ENCODE measurements around the gene APBA1. TPM values are rescaled to one million over a fixed set of nuclear protein-coding genes. Genes with fewer than 3 reads are reported as not detected.

The APBA1 gene
- total RNA-seq, 2 donors from 2014 or later: 6.3 to 7.5 TPM

- H3K4me1 ChIP-seq: no peaks in the 10 kb centered on the region
- no peak overlapping the region for H3K9ac ChIP-seq (ENCODE audit: low read depth in 2 of 2, low read length in 2 of 2)
- no peaks in the 10 kb centered on the region for H3K27me3 ChIP-seq
- H3K9me3 ChIP-seq: no peaks in the 10 kb centered on the region
- intact Hi-C loops (cut with DNase I): no loop called here
- no peak overlapping the region for H3K27ac ChIP-seq
- H3K36me3 ChIP-seq: no peaks in the 10 kb centered on the region
- H3K4me3 ChIP-seq: no peak overlapping the region
- no peak for DNase-seq
- TF ChIP-seq CTCF (IDR thresholded peaks at IDR 0.05): no peak
Observed at GRCh38 chr9:69504058-69504457, 168.1 kb downstream of the APBA1 start.

DNA sequence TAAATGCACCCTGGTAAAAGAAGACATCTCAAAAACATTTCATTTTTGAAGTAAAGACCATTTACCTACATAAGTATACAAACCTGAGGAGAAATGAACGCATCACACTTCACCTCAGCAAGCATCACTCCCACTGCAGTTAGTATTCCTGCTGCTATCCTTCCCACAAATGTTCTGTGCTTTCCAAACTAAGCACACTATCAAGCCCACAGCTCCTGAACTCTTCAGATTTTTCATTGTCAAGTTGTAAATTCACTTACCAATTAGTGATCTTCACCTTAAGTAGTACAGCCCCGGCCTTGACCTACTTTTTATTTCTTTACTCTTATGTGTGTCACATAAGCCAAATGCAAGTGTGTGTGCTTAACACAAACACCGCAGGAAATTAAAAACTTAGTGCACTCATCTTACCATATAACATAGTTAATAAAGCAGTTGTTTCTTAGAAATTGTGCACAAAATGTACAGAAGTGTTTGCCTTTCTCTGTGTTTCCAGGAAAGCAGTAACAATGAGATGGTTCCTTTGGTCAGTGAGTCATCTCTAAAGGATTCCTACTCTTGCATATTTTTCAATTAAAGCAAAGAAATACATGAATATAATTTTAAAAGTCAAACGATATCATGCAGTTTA, 169.4 kb downstream of the APBA1 start:
- intact Hi-C loops (cut with DNase I): no loop called here
- TF ChIP-seq CTCF (IDR thresholded peaks at IDR 0.05): no peak

DNA sequence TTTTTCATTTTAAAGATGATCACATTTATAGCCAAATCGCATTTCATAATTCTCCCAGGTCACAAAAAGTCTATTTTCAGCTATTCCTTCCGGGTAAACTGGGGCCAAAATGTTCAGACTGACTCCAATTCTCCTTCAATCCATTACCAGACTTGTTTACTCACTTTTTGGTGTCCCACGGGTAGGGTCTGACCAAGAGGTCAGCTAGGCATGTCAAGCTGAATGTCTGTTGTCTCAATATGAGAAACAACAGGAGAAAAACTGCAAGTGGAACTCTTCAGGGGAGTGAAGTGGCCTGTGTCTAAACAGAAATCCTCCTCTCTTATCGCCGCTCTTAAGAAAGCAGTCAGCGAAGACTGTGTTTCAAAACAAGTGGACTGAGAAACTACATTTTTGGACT, 171.3 kb downstream of the APBA1 start:
- DNase-seq: no peak
- H3K27ac ChIP-seq: no peak overlapping the region
- no peaks in the 10 kb centered on the region for H3K4me1 ChIP-seq
- no peak overlapping the region for H3K9ac ChIP-seq (ENCODE audit: low read depth in 2 of 2, low read length in 2 of 2)
- no peaks in the 10 kb centered on the region for H3K27me3 ChIP-seq
- TF ChIP-seq CTCF (IDR thresholded peaks at IDR 0.05): no peak
- H3K9me3 ChIP-seq: no peaks in the 10 kb centered on the region
- intact Hi-C loops (cut with DNase I): no loop called here
- no peaks in the 10 kb centered on the region for H3K36me3 ChIP-seq
- no peak overlapping the region for H3K4me3 ChIP-seq

More for the DNA sequence above, 169.4 kb downstream of the APBA1 start:
- H3K9ac ChIP-seq (ENCODE audit: low read depth in 2 of 2, low read length in 2 of 2): no peak overlapping the region
- no peaks in the 10 kb centered on the region for H3K36me3 ChIP-seq
- H3K4me1 ChIP-seq: no peaks in the 10 kb centered on the region
- no peak overlapping the region for H3K27ac ChIP-seq
- no peak overlapping the region for H3K4me3 ChIP-seq
- H3K9me3 ChIP-seq: no peaks in the 10 kb centered on the region
- no peak for DNase-seq
- H3K27me3 ChIP-seq: no peaks in the 10 kb centered on the region

DNA sequence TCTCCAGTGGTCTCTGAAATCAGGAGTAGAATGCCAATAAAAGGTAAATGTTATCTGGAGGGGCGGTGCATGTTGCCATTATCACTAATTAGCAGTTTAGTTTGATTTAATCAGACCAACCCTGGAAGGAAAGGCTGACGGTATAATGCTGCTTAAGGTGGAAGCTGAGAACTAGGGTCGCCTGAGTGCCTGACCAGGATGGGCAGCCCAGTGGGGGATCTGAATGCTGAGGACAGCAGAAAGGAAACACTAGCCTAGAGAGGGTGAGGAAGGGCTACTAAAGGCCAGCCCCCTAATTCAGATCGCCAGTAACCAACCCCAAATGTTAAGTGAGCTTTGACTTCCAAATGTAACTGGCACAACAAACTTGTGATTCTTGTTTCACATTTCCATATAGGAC, 172.2 kb downstream of the APBA1 start:
- Histone ChIP-seq H3K4me1 (no peaks in the 10 kb centered on the region), H3K4me3 (no peak overlapping the region), H3K9ac (ENCODE audit: low read depth in 2 of 2, low read length in 2 of 2) (no peak overlapping the region), H3K27me3 (no peaks in the 10 kb centered on the region), H3K36me3 (no peaks in the 10 kb centered on the region), H3K9me3 (no peaks in the 10 kb centered on the region), H3K27ac (no peak overlapping the region)
- intact Hi-C loops (cut with DNase I): no loop called here
- no peak for DNase-seq
- TF ChIP-seq CTCF (IDR thresholded peaks at IDR 0.05): no peak

- Histone ChIP-seq H3K4me3 (no peak overlapping the region), H3K4me1 (no peaks in the 10 kb centered on the region), H3K27me3 (no peaks in the 10 kb centered on the region), H3K9me3 (no peaks in the 10 kb centered on the region), H3K27ac (no peak overlapping the region), H3K36me3 (no peaks in the 10 kb centered on the region), H3K9ac (ENCODE audit: low read depth in 2 of 2, low read length in 2 of 2) (no peak overlapping the region)
- intact Hi-C loops (cut with DNase I): no loop called here
- no peak for TF ChIP-seq CTCF (IDR thresholded peaks at IDR 0.05)
- no peak for DNase-seq
Observed at GRCh38 chr9:69499407-69499806, 172.8 kb downstream of the APBA1 start.

Data from colonic mucosa (tissue), 4 donors.